Gastrocnemius medialis (tissue), 4 donors: ENCODE measurements around the gene SMG7. TPM values are rescaled to one million over a fixed set of nuclear protein-coding genes. Genes with fewer than 3 reads are reported as not detected.

ENCODE experiments used
- ATAC-seq, 2 donors: fragments of 150-250 bp; one replicate each; pipeline ENCODE4 v1.9.1; 2016
- DNase-seq, 2 donors: peaks; one replicate each; pipeline ENCODE4 v3.0.0-alpha.2; 2019
- H3K27ac ChIP-seq, 4 donors: fragments of 200-600 bp; sonication (generic); 1 replicate in 1 of 4; 2 replicates in 3 of 4; pipeline ENCODE4 v1.5.1; 2016 to 2018; ENCODE audit warnings: mild to moderate bottlenecking in 2 of 4, moderate library complexity in 1 of 4
- H3K27me3 ChIP-seq, 3 donors: fragments of 200-600 bp; sonication (generic) in 2 of 3; 1 replicate in 1 of 3; 2 replicates in 2 of 3; pipeline versions ENCODE4 v1.5.1 to v1.6.0; 2016 to 2019; ENCODE audit warnings: mild to moderate bottlenecking in 1 of 3, moderate library complexity in 1 of 3
- H3K36me3 ChIP-seq, 2 donors: fragments of 200-600 bp; sonication (generic) in 1 of 2; one replicate each; pipeline ENCODE4 v1.5.1; 2017 to 2018
- H3K4me1 ChIP-seq, 2 donors: fragments of 200-600 bp; sonication (generic) in 1 of 2; one replicate each; pipeline ENCODE4 v1.5.1; 2016 to 2017; ENCODE audit warnings: mild to moderate bottlenecking in 2 of 2
- H3K4me3 ChIP-seq, 4 donors: fragments of 200-600 bp; sonication (generic) in 3 of 4; 1 replicate in 1 of 4; 2 replicates in 3 of 4; pipeline ENCODE4 v1.5.1; 2016 to 2019; ENCODE audit warnings: mild to moderate bottlenecking in 2 of 4
- H3K9me3 ChIP-seq, 3 donors: fragments of 200-600 bp; sonication (generic) in 2 of 3; 1 replicate in 1 of 3; 2 replicates in 2 of 3; pipeline ENCODE4 v1.5.1; 2016 to 2019
- CTCF ChIP-seq, 5 experiments: fragments of 450-650 bp in 3 of 5; fragments of 200-600 bp in 2 of 5; sonication (generic) in 2 of 5; IDR thresholded peaks in 4 of 5; conservative IDR thresholded peaks in 1 of 5; 1 replicate in 4 of 5; 2 replicates in 1 of 5; pipeline ENCODE4 v1.5.1; 2016 to 2019; ENCODE audit warnings: antibody characterized with exemption in 5 of 5, mild to moderate bottlenecking in 3 of 5, moderate library complexity in 3 of 5
- POLR2A ChIP-seq, 2 donors: fragments of 450-650 bp; IDR thresholded peaks; one replicate each; pipeline ENCODE4 v1.6.1; 2017; ENCODE audit warnings: antibody characterized with exemption in 2 of 2, mild to moderate bottlenecking in 2 of 2, moderate library complexity in 2 of 2
- in situ Hi-C, 4 donors: fragments of 200-750 bp; cut with MboI; loops; one replicate each; pipeline versions ENCODE4 v1.15.0 to v1.8.0; 2017; ENCODE audit warnings: low sequenced_read_pairs in 4 of 4
- intact Hi-C: fragments of 100-400 bp; cut with DNase I; formaldehyde crosslinking; loops from one replicate; pipeline ENCODE4 v1.15.1; 2023; ENCODE audit warnings: low total_unique reads
- total RNA-seq, 4 donors: library from RNA; depleted of rRNA; stranded (reverse); fragments of >200 nt; gene quantifications; one replicate each; pipeline versions ENCODE4 v1.1.0 to v1.2.3, GENCODE V29; 2016

The SMG7 gene
- total RNA-seq, 4 donors from 2014 or later, result 19.2 to 28.7 (median 26.1) TPM

GRCh38 chr1:183495420-183495819 is 23.1 kb downstream of the SMG7 start:
- in situ Hi-C loops (no loop called here), intact Hi-C loops (no loop called here)

GRCh38 chr1:183497218-183497617 is 24.9 kb downstream of the SMG7 start:
- DNase-seq, result no peak

More at GRCh38 chr1:183495420-183495819, 23.1 kb downstream of the SMG7 start:
- ATAC-seq (no peak), DNase-seq (no peak)
- Histone ChIP-seq H3K27ac (no peak overlapping the region), H3K4me1 (peaks cover 5 to 38% of the 10 kb centered on the region in 2 donors), H3K4me3 (no peak overlapping the region), H3K9me3 (no peaks in the 10 kb centered on the region), H3K27me3 (no peaks in the 10 kb centered on the region), H3K36me3 (no peaks in the 10 kb centered on the region)
- TF ChIP-seq CTCF (IDR thresholded peaks at IDR 0.05 in 4 of 5, conservative IDR thresholded peaks at IDR 0.05 in 1 of 5) (no peak), POLR2A (IDR thresholded peaks at IDR 0.05) (no peak)

GRCh38 chr1:183498342-183498991 is 26.2 kb downstream of the SMG7 start:
- intact Hi-C loops, result no loop called here
- no peak overlapping the region for H3K4me3 ChIP-seq
- peaks cover 9 to 45% of the 10 kb centered on the region in 2 donors for H3K4me1 ChIP-seq
- in situ Hi-C loops, result no loop called here
- no peak for DNase-seq
- no peaks in the 10 kb centered on the region for H3K36me3 ChIP-seq
- H3K9me3 ChIP-seq, result no peaks in the 10 kb centered on the region
- ATAC-seq, result no peak
- H3K27ac ChIP-seq, result no peak overlapping the region
- no peaks in the 10 kb centered on the region for H3K27me3 ChIP-seq
- TF ChIP-seq POLR2A (IDR thresholded peaks at IDR 0.05) (no peak), CTCF (IDR thresholded peaks at IDR 0.05 in 4 of 5, conservative IDR thresholded peaks at IDR 0.05 in 1 of 5) (no peak)

More at GRCh38 chr1:183497218-183497617, 24.9 kb downstream of the SMG7 start:
- Histone ChIP-seq H3K9me3 (no peaks in the 10 kb centered on the region), H3K4me1 (peaks cover 9 to 50% of the 10 kb centered on the region in 2 donors), H3K36me3 (no peaks in the 10 kb centered on the region), H3K27me3 (no peaks in the 10 kb centered on the region), H3K27ac (no peak overlapping the region), H3K4me3 (no peak overlapping the region)
- in situ Hi-C loops, result no loop called here
- TF ChIP-seq POLR2A (IDR thresholded peaks at IDR 0.05) (no peak), CTCF (IDR thresholded peaks at IDR 0.05 in 4 of 5, conservative IDR thresholded peaks at IDR 0.05 in 1 of 5) (no peak)
- no peak for ATAC-seq
- intact Hi-C loops, result no loop called here

- H3K27me3 ChIP-seq, result no peaks in the 10 kb centered on the region
- TF ChIP-seq POLR2A (IDR thresholded peaks at IDR 0.05), result no peak
- TF ChIP-seq CTCF (IDR thresholded peaks at IDR 0.05 in 4 of 5, conservative IDR thresholded peaks at IDR 0.05 in 1 of 5), result no peak
- intact Hi-C loops, result no loop called here
- DNase-seq (no peak), ATAC-seq (no peak)
- peaks cover 10 to 25% of the 10 kb centered on the region in 2 donors for H3K4me1 ChIP-seq
- H3K36me3 ChIP-seq, result no peaks in the 10 kb centered on the region
- in situ Hi-C loops, result no loop called here
- no peaks in the 10 kb centered on the region for H3K9me3 ChIP-seq
- no peak overlapping the region for H3K27ac ChIP-seq
- no peak overlapping the region for H3K4me3 ChIP-seq
These were observed 33.3 kb downstream of the SMG7 start for GRCh38 chr1:183505454-183506089.
